A673 (cell line): Measurements from ENCODE around the gene ZNF546.

Source experiments
- CTCF ChIP-seq: fragments of 300-800, 200-600 bp; sonication (generic); conservative IDR thresholded peaks from 2 replicates; pipeline ENCODE4 v1.5.1; 2017; ENCODE audit warnings: low read depth, mild to moderate bottlenecking, antibody characterized with exemption, low read length, moderate library complexity, mixed read lengths
- EZH2 ChIP-seq: fragments of 200-600 bp; sonication (generic); IDR thresholded peaks from 2 replicates; pipeline ENCODE4 v1.6.1; 2017; ENCODE audit warnings: borderline replicate concordance, low read depth, mild to moderate bottlenecking, mixed read lengths, antibody characterized with exemption, low read length; ENCODE audit not compliant: poor library complexity, severe bottlenecking

GRCh38 chr19:39949026-39949747 lies 47.7 kb upstream of the ZNF546 start:
- TF ChIP-seq EZH2 (no peak), CTCF (no peak)
